GM04504 (cell line): Measurements from ENCODE around the gene MAPK13.

Experiments used
- DNase-seq: peaks from one replicate; pipeline ENCODE4 v3.0.0-alpha.2; 2012; ENCODE audit warnings: low read depth

Gene MAPK13

GRCh38 chr6:36149476-36149875 lies 19.2 kb downstream of the MAPK13 start:
- DNase-seq: no peak

GRCh38 chr6:36150283-36150682 lies 20.0 kb downstream of the MAPK13 start:
- no peak for DNase-seq

DNA sequence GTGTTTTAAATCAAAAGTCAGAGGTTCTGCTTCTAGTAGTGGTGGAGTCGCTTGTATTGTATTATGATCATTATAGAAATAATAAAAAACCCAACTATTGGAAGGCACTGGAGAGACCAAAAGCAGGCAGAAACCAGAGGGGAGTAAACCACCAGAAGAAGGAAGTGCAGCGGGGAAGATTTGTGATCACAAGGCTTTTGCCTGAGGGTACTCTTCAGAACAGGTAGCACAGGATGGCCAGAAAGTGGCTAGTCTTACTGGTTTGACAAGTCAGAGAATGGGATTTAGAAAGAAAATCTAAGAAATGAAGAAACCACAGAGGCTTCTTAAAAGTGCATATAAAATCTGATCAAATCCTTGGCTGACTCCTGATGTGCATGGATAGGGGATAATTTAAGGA lies 24.0 kb downstream of the MAPK13 start:
- no peak for DNase-seq

DNA sequence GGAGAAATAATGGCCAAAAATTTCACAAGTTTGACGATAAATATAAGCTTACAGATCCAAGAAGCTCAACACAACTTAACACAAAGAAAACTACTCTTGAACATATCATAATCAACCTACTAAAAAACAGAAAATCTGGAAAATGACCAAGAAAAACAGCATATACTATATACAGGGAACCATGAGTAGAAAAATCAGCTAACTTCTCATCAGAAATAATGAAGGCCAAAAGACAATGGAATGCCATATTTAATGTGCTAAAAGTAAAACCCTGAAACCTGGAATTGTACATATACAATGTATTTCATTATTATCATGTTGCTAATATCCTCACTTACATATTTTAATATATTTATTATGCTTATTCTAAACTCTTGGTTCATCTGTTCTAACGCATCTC lies 25.3 kb downstream of the MAPK13 start:
- no peak for DNase-seq

DNA sequence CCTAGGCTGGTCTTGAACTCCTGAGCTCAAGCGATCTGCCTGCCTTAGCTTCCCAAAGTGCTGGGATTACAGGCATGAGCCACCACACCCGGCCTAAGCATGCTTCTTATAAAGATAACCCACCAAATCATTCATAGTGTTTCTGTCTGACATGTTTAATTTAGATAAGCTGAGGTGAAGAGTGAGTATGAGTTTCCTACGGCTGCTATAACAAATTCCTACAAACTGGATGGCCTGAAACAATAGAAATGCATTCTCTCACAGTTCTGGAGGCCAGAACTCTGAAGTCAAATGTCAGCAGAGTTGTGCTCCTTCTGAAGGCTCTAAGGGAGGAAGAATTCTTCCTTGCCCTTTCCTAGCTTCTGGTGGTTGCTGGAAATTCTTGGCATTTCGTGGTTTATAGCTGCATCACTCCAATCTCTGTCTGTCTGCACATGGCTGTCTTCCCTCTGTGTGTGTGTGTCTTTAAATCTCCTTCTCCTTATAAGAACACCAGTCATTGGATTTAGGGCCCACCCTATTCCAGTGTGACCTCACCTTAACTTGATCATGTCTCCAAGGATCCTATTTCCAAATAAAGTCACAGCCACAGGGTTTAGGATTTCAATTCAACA lies 29.9 kb downstream of the MAPK13 start:
- DNase-seq: peak; percentile 2

DNA sequence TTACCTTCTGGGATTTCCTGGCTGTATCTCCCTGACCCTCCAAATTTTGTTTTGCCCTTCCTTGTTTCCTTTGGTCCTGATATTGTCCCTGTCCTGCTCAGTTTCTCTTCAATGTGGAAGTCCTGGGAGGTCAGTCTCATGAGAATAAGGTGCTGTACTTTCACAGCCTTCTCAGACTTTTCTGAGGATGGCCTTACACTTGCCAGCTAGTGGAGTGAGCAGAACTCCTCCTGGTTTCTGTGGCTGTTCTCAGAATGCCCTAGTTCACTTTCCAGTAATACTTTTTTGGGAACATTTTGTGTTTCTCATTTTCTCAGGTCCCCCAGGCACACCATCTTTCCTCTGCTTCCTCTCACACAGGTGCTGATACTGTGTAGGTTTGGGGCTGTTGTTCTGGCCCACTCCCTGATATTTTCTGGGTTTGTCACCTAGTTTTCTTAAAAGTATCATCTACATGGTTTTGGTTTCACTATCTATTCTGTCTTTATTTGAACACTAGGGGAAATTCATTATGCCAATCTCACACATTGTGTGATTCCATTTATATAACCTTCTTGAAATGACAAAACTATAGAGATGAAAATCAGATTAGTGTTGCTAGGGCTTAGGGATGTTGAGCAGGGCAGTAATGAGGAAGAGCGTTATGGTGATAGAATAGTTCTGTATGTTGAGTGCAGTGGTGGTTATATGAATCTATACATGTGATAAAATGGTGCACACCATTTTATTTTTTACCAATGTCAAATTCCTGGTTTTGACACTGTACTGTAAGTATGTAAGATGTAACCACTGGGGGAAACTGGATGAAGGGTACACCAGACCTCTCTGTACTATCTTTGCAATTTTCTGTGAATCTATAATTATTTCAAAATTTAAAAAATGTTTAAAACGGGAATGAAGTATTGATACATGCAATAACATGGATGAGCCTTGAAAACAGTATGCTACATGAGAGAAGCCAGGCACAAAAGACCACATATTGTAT lies 39.0 kb downstream of the MAPK13 start:
- DNase-seq: no peak

GRCh38 chr6:36170704-36171103 lies 40.4 kb downstream of the MAPK13 start:
- no peak for DNase-seq

DNA sequence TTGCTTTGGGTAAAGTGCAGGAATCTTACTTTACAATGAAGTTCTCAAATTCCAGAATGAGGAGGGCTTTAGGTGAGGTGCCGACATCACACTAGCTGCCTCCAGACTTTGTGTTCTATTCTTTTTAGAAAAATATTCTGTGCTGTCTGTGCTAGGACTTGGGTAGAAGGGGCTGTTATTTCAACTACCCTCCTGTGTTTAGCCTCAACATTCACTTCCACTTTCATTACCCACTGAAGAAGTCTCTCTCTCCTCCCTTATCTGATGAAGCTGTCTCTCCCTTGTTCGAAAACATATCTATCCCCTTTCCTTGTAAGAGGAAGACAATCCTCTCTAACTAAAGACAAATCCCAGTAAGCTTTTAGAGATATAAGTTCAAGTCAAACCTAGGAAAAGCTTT lies 41.3 kb downstream of the MAPK13 start:
- no peak for DNase-seq

DNA sequence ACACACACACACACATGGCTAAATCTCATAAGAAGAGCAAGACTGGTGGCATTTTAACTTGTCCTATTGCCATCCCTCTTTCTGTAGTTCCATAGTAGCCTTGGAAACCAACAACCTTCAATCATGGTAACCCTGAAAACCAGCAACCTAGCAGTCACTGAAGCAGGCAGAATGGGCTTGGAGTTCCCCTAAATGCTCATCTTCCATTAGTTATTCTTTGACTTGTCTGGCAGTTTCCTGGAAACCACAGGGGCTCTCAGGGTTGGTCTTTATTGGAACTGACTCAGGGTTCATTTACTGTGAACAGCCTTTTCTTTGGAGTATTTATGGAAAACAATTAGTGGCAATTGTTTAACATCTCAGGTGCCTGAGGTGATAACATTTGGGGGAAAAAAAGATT lies 46.9 kb downstream of the MAPK13 start:
- no peak for DNase-seq

GRCh38 chr6:36178544-36178943 lies 48.2 kb downstream of the MAPK13 start:
- DNase-seq: no peak

DNA sequence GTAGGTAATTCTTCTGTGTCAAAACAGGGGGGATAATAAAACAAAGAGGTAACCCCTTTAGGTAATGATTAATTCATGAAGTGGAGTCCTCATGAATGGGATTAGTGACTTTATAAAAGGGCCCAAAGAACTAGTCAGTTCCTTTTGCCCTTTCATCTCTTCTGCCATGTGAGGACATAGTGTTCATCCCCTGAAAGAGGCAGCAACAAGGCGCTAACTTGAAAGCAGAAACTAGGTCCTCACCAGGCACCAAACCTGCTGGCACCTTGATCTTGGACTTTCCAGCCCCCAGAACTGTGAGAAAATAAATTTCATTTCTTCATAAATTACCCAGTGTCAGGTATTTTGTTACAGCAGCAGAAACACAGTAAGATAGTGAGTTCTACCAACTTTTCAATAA lies 49.8 kb downstream of the MAPK13 start:
- DNase-seq: no peak

DNA sequence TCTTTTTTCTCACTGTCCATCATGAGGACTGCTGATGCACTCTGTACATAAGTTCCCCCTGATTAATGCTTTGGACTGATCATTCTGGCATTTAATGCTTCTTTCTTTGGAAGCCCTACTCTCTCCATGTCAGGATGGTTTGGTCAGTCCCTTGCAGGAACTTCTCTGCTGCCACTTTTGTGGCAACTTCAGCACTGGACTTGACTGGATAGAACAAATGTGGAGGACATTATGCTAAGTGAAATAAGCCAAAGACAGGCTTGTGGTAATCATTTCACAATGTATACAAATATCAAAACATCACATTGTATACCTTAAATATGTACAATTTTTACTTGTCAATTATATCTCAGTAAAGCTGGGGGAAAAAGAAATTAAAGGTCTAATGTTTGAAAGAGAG lies 54.0 kb downstream of the MAPK13 start:
- no peak for DNase-seq

DNA sequence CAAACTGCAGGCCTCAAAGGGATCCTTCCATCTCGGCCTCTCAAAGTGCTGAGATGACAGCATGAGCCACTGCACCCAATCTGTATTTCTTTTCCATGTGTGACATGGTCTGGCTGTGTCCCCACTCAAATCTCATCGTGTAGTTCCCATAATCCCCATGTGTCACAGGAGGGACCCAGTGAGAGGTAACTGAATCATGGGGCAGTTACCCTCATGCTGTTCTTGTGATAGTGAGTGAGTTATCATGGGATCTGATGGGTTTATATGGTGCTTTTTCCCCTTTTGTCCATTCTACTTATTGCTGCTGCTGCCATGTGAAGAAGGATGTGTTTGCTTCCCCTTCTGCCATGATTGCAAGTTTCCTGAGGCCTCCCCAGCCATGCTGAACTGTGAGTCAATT lies 55.9 kb downstream of the MAPK13 start:
- DNase-seq: no peak

DNA sequence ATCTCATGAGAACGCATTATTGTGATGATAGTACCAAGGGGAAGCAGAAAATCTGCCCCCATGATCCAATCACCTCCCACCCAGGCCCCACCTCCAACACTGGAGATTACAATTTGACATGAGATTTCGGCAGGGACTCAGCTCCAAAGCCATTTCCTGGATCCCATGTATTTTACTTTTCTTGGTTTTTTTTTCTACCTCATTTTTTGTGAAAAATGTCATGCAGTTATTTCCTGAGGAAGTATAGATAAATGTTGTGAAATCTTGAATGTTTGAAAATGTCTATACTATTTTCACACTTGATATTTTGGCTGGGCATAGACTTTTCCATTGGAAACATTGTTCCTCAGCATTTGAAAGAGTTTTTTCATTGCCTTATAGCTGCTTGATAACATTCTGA lies 57.1 kb downstream of the MAPK13 start:
- DNase-seq: no peak
